ENCODE data around the gene UHMK1.
"Not testable (repeated sequence)": the region's sequence is repeated elsewhere in the genome, so short reads cannot be mapped to it uniquely, and the experiment has no call there.

Gene UHMK1

GRCh38 chr1:162497723-162498495, at the start of gene UHMK1:
Gene UHMK1, plus strand, starts transcription at chr1:162497818. Its CDS starts 183 bp downstream, at chr1:162498001.
- peak; percentile 95 for DNase-seq (ENCODE audit: low read depth)
- H3K4me3 ChIP-seq (ENCODE audit: low read depth, low read length), result peak within 1 kb of the TSS; percentile 68
- no peak for TF ChIP-seq CTCF (IDR thresholded peaks at IDR 0.05; ENCODE audit: insufficient read depth, low read depth, low read length, missing control alignments)

GRCh38 chr1:162454361-162454760, 43.3 kb upstream of the UHMK1 start:
- H3K4me3 ChIP-seq (ENCODE audit: low read depth, low read length); DNase-seq (ENCODE audit: low read depth): not testable (repeated sequence)

- H3K4me3 ChIP-seq (ENCODE audit: low read depth, low read length), result no peak overlapping the region
- no peak for TF ChIP-seq CTCF (IDR thresholded peaks at IDR 0.05; ENCODE audit: insufficient read depth, low read depth, low read length, missing control alignments)
- DNase-seq (ENCODE audit: low read depth), result no peak
Observed at GRCh38 chr1:162456323-162456722, 41.3 kb upstream of the UHMK1 start.

GRCh38 chr1:162458236-162458635, 39.4 kb upstream of the UHMK1 start:
- no peak for DNase-seq (ENCODE audit: low read depth)
- no peak overlapping the region for H3K4me3 ChIP-seq (ENCODE audit: low read depth, low read length)
- no peak for TF ChIP-seq CTCF (IDR thresholded peaks at IDR 0.05; ENCODE audit: insufficient read depth, low read depth, low read length, missing control alignments)

- not testable (repeated sequence) for DNase-seq (ENCODE audit: low read depth); H3K4me3 ChIP-seq (ENCODE audit: low read depth, low read length)
Observed at GRCh38 chr1:162462425-162462824, 35.2 kb upstream of the UHMK1 start.

- no peak overlapping the region for H3K4me3 ChIP-seq (ENCODE audit: low read depth, low read length)
- DNase-seq (ENCODE audit: low read depth), result no peak
- TF ChIP-seq CTCF (IDR thresholded peaks at IDR 0.05; ENCODE audit: insufficient read depth, low read depth, low read length, missing control alignments), result no peak
Observed at GRCh38 chr1:162463021-162463420, 34.6 kb upstream of the UHMK1 start.

GRCh38 chr1:162466797-162467196, 30.8 kb upstream of the UHMK1 start:
- TF ChIP-seq CTCF (IDR thresholded peaks at IDR 0.05; ENCODE audit: insufficient read depth, low read depth, low read length, missing control alignments), result no peak
- no peak for DNase-seq (ENCODE audit: low read depth)
- H3K4me3 ChIP-seq (ENCODE audit: low read depth, low read length), result no peak overlapping the region

- TF ChIP-seq CTCF (IDR thresholded peaks at IDR 0.05; ENCODE audit: insufficient read depth, low read depth, low read length, missing control alignments), result no peak
- no peak overlapping the region for H3K4me3 ChIP-seq (ENCODE audit: low read depth, low read length)
- no peak for DNase-seq (ENCODE audit: low read depth)
Observed at GRCh38 chr1:162470216-162470615, 27.4 kb upstream of the UHMK1 start.
